ENCODE results near the gene DCUN1D2. TPM values are rescaled to one million over a fixed set of nuclear protein-coding genes. Genes with fewer than 3 reads are reported as not detected.

The DCUN1D2 gene
- 15.7 TPM for polyA plus RNA-seq (2013)

- ChIA-PET POLR2A (no interaction called here), CTCF (interaction anchor here (1.2 kb wide), 1 partner anchor 15 kb away, joined by 6 read pairs; no protein-coding TSS in a partner anchor)
- 0% methylated on average over 91 of the region's 115 CpGs for WGBS (ENCODE audit: insufficient coverage)
- peak; percentile 69 to 85 (median 79) for DNase-seq
- Histone ChIP-seq H3K36me3 (ENCODE audit: control insufficient read depth in 4 of 4, insufficient read depth in 4 of 4, low read length in 3 of 4) (peaks cover 0 to 20% (median 3%) of the 10 kb centered on the region in 4 experiments), H3K27ac (ENCODE audit: insufficient read depth in 1 of 2, low read depth in 1 of 2, low read length in 2 of 2, poor library complexity in 1 of 2, severe bottlenecking in 2 of 2) (peak within 1 kb of the TSS; percentile 33 to 82), H3K27me3 (replicated peaks in 2 of 5; ENCODE audit: control insufficient read depth in 4 of 5, insufficient read depth in 5 of 5, low read length in 4 of 5) (peaks cover 0 to 6% (median 0%) of the 10 kb centered on the region in 5 experiments), H3K4me3 (ENCODE audit: control insufficient read depth in 1 of 7, extremely low read depth in 1 of 7, insufficient read depth in 4 of 7, low read depth in 2 of 7, low read length in 6 of 7) (peak within 1 kb of the TSS; percentile 77 to 87 (median 80)), H3K9me3 (ENCODE audit: control extremely low read depth in 1 of 5, control insufficient read depth in 4 of 5, insufficient read depth in 2 of 5, low read depth in 1 of 5, low read length in 4 of 5) (no peaks in the 10 kb centered on the region), H3K4me1 (ENCODE audit: control extremely low read depth in 1 of 4, control insufficient read depth in 4 of 4, insufficient read depth in 4 of 4, low read length in 3 of 4) (peaks cover 13 to 46% (median 37%) of the 10 kb centered on the region in 4 experiments)
These were observed at the start of gene DCUN1D2 for GRCh38 chr13:113490496-113491417. DCUN1D2 (minus strand) TSS chr13:113490711; CDS start chr13:113490669, 42 bp downstream.

GRCh38 chr13:113539822-113540221 is 49.3 kb upstream of the DCUN1D2 start:
- ChIA-PET CTCF (no interaction called here), POLR2A (no interaction called here)
- Histone ChIP-seq H3K36me3 (ENCODE audit: control insufficient read depth in 4 of 4, insufficient read depth in 4 of 4, low read length in 3 of 4) (peaks cover 15 to 32% (median 28%) of the 10 kb centered on the region in 4 experiments), H3K27ac (ENCODE audit: insufficient read depth in 1 of 2, low read depth in 1 of 2, low read length in 2 of 2, poor library complexity in 1 of 2, severe bottlenecking in 2 of 2) (no peak overlapping the region), H3K9me3 (ENCODE audit: control extremely low read depth in 1 of 5, control insufficient read depth in 4 of 5, insufficient read depth in 2 of 5, low read depth in 1 of 5, low read length in 4 of 5) (peaks cover 0 to 16% (median 13%) of the 10 kb centered on the region in 5 experiments), H3K27me3 (replicated peaks in 2 of 5; ENCODE audit: control insufficient read depth in 4 of 5, insufficient read depth in 5 of 5, low read length in 4 of 5) (no peaks in the 10 kb centered on the region), H3K4me1 (ENCODE audit: control extremely low read depth in 1 of 4, control insufficient read depth in 4 of 4, insufficient read depth in 4 of 4, low read length in 3 of 4) (no peaks in the 10 kb centered on the region), H3K4me3 (ENCODE audit: control insufficient read depth in 1 of 7, extremely low read depth in 1 of 7, insufficient read depth in 4 of 7, low read depth in 2 of 7, low read length in 6 of 7) (no peak overlapping the region)
- DNase-seq, result no peak
- 93% methylated on average over 11 of the region's 15 CpGs for WGBS (ENCODE audit: insufficient coverage)

GRCh38 chr13:113539176-113539575 is 48.7 kb upstream of the DCUN1D2 start:
- H3K4me3 ChIP-seq (ENCODE audit: control insufficient read depth in 1 of 7, extremely low read depth in 1 of 7, insufficient read depth in 4 of 7, low read depth in 2 of 7, low read length in 6 of 7), result no peak overlapping the region
- H3K4me1 ChIP-seq (ENCODE audit: control extremely low read depth in 1 of 4, control insufficient read depth in 4 of 4, insufficient read depth in 4 of 4, low read length in 3 of 4), result no peaks in the 10 kb centered on the region
- ChIA-PET CTCF (interaction anchor here (0.6 kb wide), 1 partner anchor 88 kb away, joined by 4 read pairs; no protein-coding TSS in a partner anchor), POLR2A (no interaction called here)
- peaks cover 15 to 35% (median 26%) of the 10 kb centered on the region in 4 experiments for H3K36me3 ChIP-seq (ENCODE audit: control insufficient read depth in 4 of 4, insufficient read depth in 4 of 4, low read length in 3 of 4)
- no peak for DNase-seq
- WGBS (ENCODE audit: insufficient coverage), result 98% methylated on average over 8 of the region's 18 CpGs
- no peaks in the 10 kb centered on the region for H3K27me3 ChIP-seq (replicated peaks in 2 of 5; ENCODE audit: control insufficient read depth in 4 of 5, insufficient read depth in 5 of 5, low read length in 4 of 5)
- peaks cover 0 to 16% (median 13%) of the 10 kb centered on the region in 5 experiments for H3K9me3 ChIP-seq (ENCODE audit: control extremely low read depth in 1 of 5, control insufficient read depth in 4 of 5, insufficient read depth in 2 of 5, low read depth in 1 of 5, low read length in 4 of 5)
- no peak overlapping the region for H3K27ac ChIP-seq (ENCODE audit: insufficient read depth in 1 of 2, low read depth in 1 of 2, low read length in 2 of 2, poor library complexity in 1 of 2, severe bottlenecking in 2 of 2)

GRCh38 chr13:113538689-113539058 is 48.2 kb upstream of the DCUN1D2 start:
- ChIA-PET POLR2A (no interaction called here), CTCF (interaction anchor here (0.6 kb wide), 1 partner anchor 88 kb away, joined by 4 read pairs; no protein-coding TSS in a partner anchor)
- Histone ChIP-seq H3K27me3 (replicated peaks in 2 of 5; ENCODE audit: control insufficient read depth in 4 of 5, insufficient read depth in 5 of 5, low read length in 4 of 5) (no peaks in the 10 kb centered on the region), H3K36me3 (ENCODE audit: control insufficient read depth in 4 of 4, insufficient read depth in 4 of 4, low read length in 3 of 4) (peaks cover 15 to 35% (median 26%) of the 10 kb centered on the region in 4 experiments), H3K9me3 (ENCODE audit: control extremely low read depth in 1 of 5, control insufficient read depth in 4 of 5, insufficient read depth in 2 of 5, low read depth in 1 of 5, low read length in 4 of 5) (peaks cover 0 to 16% (median 13%) of the 10 kb centered on the region in 5 experiments), H3K4me3 (ENCODE audit: control insufficient read depth in 1 of 7, extremely low read depth in 1 of 7, insufficient read depth in 4 of 7, low read depth in 2 of 7, low read length in 6 of 7) (no peak overlapping the region), H3K4me1 (ENCODE audit: control extremely low read depth in 1 of 4, control insufficient read depth in 4 of 4, insufficient read depth in 4 of 4, low read length in 3 of 4) (no peaks in the 10 kb centered on the region), H3K27ac (ENCODE audit: insufficient read depth in 1 of 2, low read depth in 1 of 2, low read length in 2 of 2, poor library complexity in 1 of 2, severe bottlenecking in 2 of 2) (no peak overlapping the region)
- 98% methylated on average over 17 of the region's 28 CpGs for WGBS (ENCODE audit: insufficient coverage)
- no peak for DNase-seq

- H3K4me1 ChIP-seq (ENCODE audit: control extremely low read depth in 1 of 4, control insufficient read depth in 4 of 4, insufficient read depth in 4 of 4, low read length in 3 of 4), result no peaks in the 10 kb centered on the region
- H3K36me3 ChIP-seq (ENCODE audit: control insufficient read depth in 4 of 4, insufficient read depth in 4 of 4, low read length in 3 of 4), result peaks cover 15 to 35% (median 26%) of the 10 kb centered on the region in 4 experiments
- CTCF ChIA-PET, result no interaction called here
- H3K9me3 ChIP-seq (ENCODE audit: control extremely low read depth in 1 of 5, control insufficient read depth in 4 of 5, insufficient read depth in 2 of 5, low read depth in 1 of 5, low read length in 4 of 5), result peaks cover 0 to 16% (median 13%) of the 10 kb centered on the region in 5 experiments
- H3K4me3 ChIP-seq (ENCODE audit: control insufficient read depth in 1 of 7, extremely low read depth in 1 of 7, insufficient read depth in 4 of 7, low read depth in 2 of 7, low read length in 6 of 7), result no peak overlapping the region
- no peaks in the 10 kb centered on the region for H3K27me3 ChIP-seq (replicated peaks in 2 of 5; ENCODE audit: control insufficient read depth in 4 of 5, insufficient read depth in 5 of 5, low read length in 4 of 5)
- POLR2A ChIA-PET, result no interaction called here
- no peak overlapping the region for H3K27ac ChIP-seq (ENCODE audit: insufficient read depth in 1 of 2, low read depth in 1 of 2, low read length in 2 of 2, poor library complexity in 1 of 2, severe bottlenecking in 2 of 2)
- no peak for DNase-seq
- WGBS (ENCODE audit: insufficient coverage), result 97% methylated on average over 21 of the region's 21 CpGs
These were observed 47.6 kb upstream of the DCUN1D2 start for GRCh38 chr13:113537909-113538688.

- ChIA-PET CTCF (no interaction called here), POLR2A (no interaction called here)
- Histone ChIP-seq H3K27ac (ENCODE audit: insufficient read depth in 1 of 2, low read depth in 1 of 2, low read length in 2 of 2, poor library complexity in 1 of 2, severe bottlenecking in 2 of 2) (no peak overlapping the region), H3K4me3 (ENCODE audit: control insufficient read depth in 1 of 7, extremely low read depth in 1 of 7, insufficient read depth in 4 of 7, low read depth in 2 of 7, low read length in 6 of 7) (no peak overlapping the region), H3K9me3 (ENCODE audit: control extremely low read depth in 1 of 5, control insufficient read depth in 4 of 5, insufficient read depth in 2 of 5, low read depth in 1 of 5, low read length in 4 of 5) (peaks cover 0 to 13% (median 12%) of the 10 kb centered on the region in 5 experiments), H3K4me1 (ENCODE audit: control extremely low read depth in 1 of 4, control insufficient read depth in 4 of 4, insufficient read depth in 4 of 4, low read length in 3 of 4) (no peaks in the 10 kb centered on the region), H3K36me3 (ENCODE audit: control insufficient read depth in 4 of 4, insufficient read depth in 4 of 4, low read length in 3 of 4) (peaks cover 12 to 31% (median 23%) of the 10 kb centered on the region in 4 experiments), H3K27me3 (replicated peaks in 2 of 5; ENCODE audit: control insufficient read depth in 4 of 5, insufficient read depth in 5 of 5, low read length in 4 of 5) (no peaks in the 10 kb centered on the region)
- no peak for DNase-seq
- 96% methylated on average over 19 of the region's 19 CpGs for WGBS (ENCODE audit: insufficient coverage)
These were observed 46.7 kb upstream of the DCUN1D2 start for GRCh38 chr13:113537205-113537604.

All from common myeloid progenitor, CD34-positive (primary cell).